Measurements from ENCODE around the gene SMYD4.
"Not testable (repeated sequence)": the region's sequence is repeated elsewhere in the genome, so short reads cannot be mapped to it uniquely, and the experiment has no call there.

The SMYD4 gene

GRCh38 chr17:1829216-1829591 lies 498 bp downstream of the SMYD4 start:
- no peak for DNase-seq

DNA sequence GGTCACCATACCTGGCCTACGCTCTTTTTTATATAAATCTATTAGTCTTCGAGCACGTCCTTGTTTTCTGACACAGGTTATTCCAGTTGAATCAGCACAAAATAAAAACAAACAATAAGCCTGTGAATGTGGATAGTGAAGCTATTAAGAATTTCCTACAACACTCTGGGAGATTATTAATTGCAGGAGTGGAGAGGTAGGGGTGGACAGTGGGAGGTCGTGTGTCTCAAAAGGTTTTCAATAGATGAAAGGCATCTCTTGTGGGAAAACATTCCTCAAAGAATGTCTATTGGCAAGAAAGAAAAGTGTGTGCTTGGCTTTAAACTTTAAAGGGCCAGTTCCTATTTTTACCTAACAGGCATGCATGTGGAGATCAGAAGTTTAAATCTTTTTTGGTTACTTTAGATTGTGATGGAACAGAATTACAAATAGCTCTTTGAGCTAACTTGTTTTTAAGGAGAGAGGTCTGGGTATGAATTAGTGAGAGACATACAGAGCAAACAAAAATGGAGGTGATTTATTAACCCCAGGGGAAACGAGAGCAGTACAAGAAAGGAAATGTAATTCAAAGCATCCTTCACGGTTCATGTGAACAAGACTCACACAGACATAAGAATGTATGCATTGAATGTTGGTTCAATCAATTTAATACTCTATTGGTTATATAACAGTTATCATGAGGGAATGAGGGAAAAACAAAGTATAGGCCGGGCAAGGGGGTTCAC lies 9.0 kb downstream of the SMYD4 start:
- DNase-seq = no peak

DNA sequence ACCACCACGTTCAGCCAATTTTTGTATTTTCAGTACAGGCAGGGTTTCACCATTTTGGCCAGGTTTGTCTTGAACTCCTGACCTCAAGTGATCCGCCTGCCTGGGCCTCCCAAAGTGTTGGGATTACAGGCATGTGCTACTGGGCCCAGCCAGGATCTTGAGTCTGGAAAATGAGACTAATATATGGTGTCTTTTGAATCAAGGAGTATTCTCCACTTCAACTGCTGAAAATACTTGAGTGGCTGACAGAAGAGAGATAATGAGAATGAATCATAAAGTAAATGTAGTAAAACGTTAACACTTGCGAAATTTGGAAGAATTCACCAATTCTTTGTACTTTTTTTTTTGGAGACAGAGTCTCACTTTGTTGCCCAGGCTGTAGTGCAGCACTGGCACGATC lies 16.6 kb downstream of the SMYD4 start:
- no peak for DNase-seq

DNA sequence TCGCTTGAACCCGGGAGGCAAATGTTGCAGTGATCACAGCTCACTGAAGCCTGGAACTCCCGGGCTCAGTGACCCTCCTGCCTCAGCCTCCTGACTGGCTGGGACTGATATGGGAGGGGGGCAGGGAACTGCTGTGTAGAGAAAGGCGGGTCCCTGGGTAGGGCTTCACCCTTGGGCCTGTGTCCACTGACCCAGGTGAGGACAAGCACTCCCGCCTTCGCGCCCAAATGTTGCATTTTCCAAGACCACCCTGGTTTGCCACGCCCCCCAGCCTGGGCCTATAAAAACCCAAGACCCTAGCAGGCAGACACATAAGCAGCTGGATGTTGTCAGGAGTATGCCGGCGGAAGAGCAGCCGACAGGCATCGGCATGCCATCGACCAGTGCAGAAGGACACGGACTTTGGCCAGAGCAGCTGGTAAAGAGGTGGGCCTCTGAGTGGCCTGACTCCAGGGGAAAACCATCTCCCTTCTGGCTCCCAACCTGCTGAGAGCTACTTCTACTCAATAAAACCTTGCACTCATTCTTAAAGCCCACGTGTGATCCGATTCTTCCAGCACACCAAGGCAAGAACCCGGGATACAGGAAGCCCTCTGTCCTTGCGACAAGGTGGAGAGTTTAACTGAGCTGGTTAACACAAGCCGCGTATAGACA lies 19.1 kb downstream of the SMYD4 start:
- no peak for DNase-seq

DNA sequence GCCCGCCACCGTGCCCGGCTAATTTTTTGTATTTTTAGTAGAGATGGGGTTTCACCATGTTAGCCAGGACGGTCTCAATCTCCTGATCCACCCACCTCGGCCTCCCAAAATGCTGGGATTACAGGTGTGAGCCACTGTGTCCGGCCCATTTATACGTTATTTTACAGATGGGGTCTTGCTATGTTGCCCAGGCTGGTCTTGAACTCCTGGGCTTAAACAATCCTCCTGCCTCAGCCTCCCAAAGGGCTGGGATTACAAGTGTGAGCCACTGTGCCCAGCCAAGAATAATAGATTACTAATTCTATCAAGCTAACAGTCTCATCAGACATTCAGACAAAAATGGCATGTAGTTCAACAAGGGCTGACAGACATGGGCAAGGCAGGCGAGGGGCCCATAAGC lies 19.9 kb downstream of the SMYD4 start:
- DNase-seq = not testable (repeated sequence)

DNA sequence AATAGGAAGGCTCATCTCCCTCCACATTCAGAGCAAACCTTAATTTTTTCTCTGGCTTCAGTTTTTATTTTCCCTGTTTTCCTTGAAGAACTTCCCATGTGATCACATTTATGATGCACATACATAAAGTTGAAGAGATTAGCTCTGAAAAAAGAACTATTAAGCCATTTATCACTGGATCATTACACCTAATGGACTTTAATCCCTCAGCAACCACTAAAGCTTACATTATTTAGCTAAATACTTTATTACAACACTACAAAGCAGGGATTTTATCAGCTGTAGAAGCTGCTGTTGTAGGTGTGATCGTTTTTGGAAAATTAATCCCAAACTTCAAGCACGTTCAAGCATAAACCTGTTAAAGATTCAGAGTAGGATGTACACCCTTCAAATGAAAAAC lies 21.1 kb downstream of the SMYD4 start:
- DNase-seq = no peak

DNA sequence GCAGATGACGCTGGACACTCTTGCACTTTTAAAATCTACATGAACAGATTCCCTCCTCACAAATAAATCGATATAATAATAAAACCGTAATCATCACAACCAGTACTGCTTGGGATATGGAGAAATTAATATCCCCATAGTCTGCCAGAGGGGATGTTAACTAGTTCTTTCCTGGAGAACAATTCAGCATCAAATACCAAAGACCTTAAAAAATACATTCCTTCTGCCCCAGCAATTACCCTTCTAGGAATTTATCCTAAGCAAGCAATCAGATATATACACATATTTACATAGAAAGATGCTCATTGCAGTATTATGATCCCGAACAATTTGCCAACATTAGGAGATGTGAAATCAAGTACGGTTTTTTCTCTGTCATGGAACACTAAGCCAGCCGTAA lies 21.8 kb downstream of the SMYD4 start:
- no peak for DNase-seq

DNA sequence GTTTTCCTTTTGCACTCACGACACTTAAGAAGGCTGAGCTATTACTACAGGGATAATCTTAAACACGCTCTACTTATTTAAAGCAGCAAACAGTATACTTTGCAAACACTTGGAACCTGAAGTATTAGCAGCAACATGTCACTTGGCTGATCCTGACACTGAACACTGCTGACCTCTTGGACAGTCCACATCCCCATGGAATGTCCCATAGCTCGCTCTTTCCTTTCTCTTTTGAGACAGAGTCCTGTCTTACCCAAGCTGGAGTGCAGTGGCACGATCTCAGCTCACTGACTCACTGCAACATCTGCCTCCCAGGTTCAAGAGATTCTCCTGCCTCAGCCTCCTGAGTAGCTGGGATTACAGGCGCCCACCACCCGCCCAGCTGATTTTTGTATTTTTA lies 26.4 kb downstream of the SMYD4 start:
- DNase-seq = no peak

- DNase-seq = no peak
Observed at GRCh38 chr17:1802429-1802828, 27.3 kb downstream of the SMYD4 start.

DNA sequence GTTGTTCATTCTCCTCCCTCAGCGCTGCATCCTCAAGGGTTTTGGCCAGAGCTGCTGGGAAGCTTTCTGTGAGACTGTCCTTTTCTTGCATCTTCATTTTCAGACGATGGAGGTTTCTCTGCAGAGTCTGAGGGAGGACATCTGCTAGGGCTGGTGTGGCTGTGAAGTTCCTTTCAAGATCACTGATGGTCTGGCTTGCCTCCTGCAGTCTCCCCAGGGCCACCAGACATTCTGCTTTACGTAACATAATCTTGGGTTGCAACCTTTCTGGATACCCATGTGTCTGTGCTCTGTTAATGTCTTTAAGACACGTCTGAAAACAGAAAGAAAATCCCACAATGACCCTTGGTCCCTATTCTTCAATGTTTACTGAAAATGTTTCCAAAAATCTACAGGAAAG lies 29.0 kb downstream of the SMYD4 start:
- DNase-seq = no peak

DNA sequence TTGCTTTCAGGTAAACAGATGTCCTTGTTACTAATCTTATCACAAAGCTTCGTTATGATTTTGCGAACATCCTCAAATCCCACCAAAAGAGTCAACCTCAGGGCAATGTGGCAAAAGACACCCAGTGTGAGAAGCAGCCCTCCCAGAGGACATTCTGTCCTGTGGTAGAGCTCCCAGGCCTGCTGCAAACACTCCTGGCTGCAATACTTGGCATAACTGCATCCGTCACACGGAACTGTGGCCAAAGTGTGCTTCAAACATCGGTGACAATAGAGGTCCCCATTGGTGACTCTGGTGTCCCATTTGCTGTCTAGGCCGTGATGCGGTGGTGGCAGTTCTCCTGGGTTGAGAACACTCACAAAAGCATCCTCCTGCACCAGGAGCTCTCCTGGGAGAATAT lies 29.5 kb downstream of the SMYD4 start:
- no peak for DNase-seq

- DNase-seq = not testable (repeated sequence)
Observed at GRCh38 chr17:1797846-1798245, 31.9 kb downstream of the SMYD4 start.

DNA sequence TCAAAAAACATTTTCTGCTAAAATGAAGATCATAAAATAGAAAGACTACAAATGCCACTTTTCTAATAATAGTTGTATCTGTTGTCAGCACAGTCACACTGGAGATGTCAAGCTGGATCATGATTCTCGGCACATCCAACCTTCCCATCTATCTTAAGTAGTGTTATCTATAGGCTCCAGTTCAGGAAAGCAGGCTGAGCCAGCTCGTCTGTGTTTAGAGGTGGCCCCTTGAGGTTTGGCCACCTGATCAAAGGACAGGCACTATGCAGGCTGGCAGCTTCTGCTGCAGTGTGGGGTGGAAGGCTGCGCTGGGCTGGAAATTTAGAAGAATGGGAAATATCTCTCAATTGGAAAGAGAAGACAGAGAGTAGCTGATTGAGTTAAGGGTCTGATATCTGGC lies 32.4 kb downstream of the SMYD4 start:
- DNase-seq = no peak

GRCh38 chr17:1796800-1797199 lies 32.9 kb downstream of the SMYD4 start:
- DNase-seq = no peak

- no peak for DNase-seq
Observed at GRCh38 chr17:1793447-1793806, 36.3 kb downstream of the SMYD4 start.

- DNase-seq = no peak
Observed at GRCh38 chr17:1792495-1793446, 36.9 kb downstream of the SMYD4 start.

DNA sequence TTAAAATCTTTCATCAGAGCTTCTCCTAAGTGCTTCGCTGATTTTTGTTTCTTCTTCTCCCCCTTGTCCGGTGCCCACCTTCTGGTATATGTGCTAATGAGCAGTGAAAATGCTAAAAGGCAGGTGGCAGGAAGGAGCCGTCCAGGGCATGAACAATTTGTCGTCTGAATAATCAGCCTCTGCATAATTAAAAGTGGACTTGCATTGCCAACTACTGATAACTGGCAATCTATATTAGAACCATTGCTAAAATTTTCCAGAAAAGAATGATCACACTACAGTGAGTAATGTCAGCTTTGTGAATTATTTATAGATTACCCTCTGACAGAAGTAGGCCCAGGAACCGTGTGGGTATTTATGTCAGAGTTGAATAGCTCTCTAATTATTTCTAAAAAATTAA lies 39.8 kb downstream of the SMYD4 start:
- no peak for DNase-seq

DNA sequence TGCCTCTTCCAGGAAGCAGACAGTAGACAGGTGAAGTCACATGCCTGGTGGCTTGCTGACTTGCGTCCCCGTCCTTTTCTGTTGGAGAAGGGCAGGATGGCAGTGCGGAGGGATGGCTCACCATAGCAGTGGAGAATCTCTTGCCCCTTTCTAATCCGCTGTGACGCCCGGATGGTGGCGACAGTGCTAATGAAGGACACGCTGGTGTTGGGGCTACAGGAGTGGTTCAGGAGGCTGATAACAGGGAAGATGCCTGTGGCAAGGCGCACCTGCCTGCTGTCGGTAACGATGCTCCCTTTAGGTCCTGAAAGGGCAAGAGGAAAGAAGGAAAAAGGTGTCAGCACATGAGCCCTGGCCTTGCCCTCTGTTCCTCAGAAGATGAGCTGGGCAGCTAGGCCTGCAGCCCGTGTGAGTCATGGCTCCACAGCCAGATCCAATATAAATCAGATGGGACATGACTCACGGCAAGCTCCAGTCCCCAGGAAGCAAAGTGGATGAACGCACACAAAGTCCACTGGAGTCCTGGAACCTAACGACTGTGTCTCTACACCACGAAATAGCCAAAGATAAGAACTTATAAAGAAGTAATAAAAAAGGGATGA lies 42.3 kb downstream of the SMYD4 start:
- DNase-seq = no peak

DNA sequence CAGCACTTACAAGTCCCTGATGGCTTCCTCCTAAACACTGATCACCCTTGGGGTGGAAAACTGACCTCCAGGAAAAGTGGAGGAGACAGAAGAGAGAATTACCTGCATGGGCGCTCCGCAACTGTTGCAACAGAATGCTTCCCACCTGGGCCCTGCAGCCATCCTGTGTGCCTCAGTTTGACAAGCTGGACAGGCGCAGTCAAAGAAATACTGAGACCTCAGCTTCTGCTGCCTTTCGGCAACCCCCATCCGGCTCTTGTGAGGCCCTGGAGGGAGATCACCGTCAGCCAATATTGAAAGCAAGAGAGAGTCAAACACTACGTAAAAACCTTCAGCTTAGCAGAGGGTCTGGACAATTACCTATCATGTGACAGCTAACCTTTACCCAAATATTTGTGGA lies 43.0 kb downstream of the SMYD4 start:
- DNase-seq = no peak

DNA sequence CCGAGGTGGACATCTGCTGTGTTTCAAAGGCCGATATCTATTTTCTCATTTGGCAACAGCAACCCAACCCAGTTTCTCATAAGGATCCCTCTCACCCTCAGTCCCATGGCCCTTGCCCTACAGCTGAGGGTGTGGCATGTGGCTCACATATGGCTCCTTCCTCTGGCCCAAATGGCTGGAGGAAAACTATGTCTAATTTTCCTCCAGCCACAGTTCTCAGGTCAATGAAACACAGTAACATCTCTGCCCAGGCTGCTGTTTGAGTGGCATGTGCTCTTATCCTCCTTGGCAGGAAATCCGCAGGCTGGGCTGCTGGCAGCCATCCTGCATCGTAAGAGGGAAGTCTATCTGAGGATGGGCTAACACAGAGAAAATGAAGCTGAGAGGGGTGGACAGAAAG lies 43.8 kb downstream of the SMYD4 start:
- no peak for DNase-seq

- DNase-seq = no peak
Observed at GRCh38 chr17:1783834-1784611, 45.7 kb downstream of the SMYD4 start.

DNA sequence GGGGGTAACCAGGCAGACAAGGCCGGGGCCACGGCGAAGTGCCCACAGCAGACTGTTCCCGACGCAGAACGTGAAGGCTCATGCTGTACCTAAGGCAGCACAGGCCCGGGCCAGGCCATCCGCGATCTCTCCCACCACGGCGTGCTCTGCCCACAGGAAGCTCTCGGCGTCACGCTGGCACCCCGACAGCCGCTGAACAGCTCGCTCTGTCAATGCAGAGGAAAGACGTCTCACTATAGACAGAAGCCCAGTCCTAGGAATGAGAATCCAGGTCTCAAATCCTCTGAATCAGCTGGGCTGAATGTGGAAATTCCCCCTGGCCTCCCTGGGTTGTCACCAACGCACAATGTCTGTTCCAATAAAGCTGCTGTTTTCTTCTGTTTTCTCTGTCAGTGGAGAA lies 46.4 kb downstream of the SMYD4 start:
- no peak for DNase-seq

- DNase-seq = no peak
Observed at GRCh38 chr17:1782171-1782567, 47.5 kb downstream of the SMYD4 start.
